K562 (cell line): ENCODE data around the gene POMGNT1. TPM values are rescaled to one million over a fixed set of nuclear protein-coding genes. Genes with fewer than 3 reads are reported as not detected.

Experiments
- CHD1 ChIP-seq: fragments of 200-600 bp; sonication (generic); IDR thresholded peaks from one replicate; pipeline ENCODE4 v1.6.1; 2012; ENCODE audit warnings: mild to moderate bottlenecking, moderate library complexity, low read length, inconsistent platforms
- CREBBP ChIP-seq: IDR thresholded peaks from one replicate; pipeline ENCODE4 v1.6.1; 2012; ENCODE audit warnings: low read depth, mild to moderate bottlenecking, control low read depth, inconsistent platforms, low read length
- CTCFL ChIP-seq: IDR thresholded peaks from 2 replicates; pipeline ENCODE4 v1.6.1; 2011; ENCODE audit warnings: borderline replicate concordance, low read depth, mild to moderate bottlenecking, moderate library complexity, low read length; ENCODE audit not compliant: insufficient read depth, poor library complexity, severe bottlenecking
- HOMEZ ChIP-seq: fragments of 250-450 bp; sonication (Bioruptor Pico); IDR thresholded peaks from 2 replicates; pipeline ENCODE4 v1.4.0; 2020; ENCODE audit warnings: mild to moderate bottlenecking, moderate library complexity
- MEF2A ChIP-seq: IDR thresholded peaks from 2 replicates; pipeline ENCODE4 v1.6.1; 2011; ENCODE audit warnings: low read depth, mild to moderate bottlenecking, low read length, moderate library complexity; ENCODE audit not compliant: control insufficient read depth
- NELFE ChIP-seq: IDR thresholded peaks from 2 replicates; pipeline ENCODE4 v1.6.1; 2011; ENCODE audit warnings: mild to moderate bottlenecking; ENCODE audit not compliant: insufficient read depth, insufficient read length
- RB1 ChIP-seq: fragments of 450-650 bp; IDR thresholded peaks from 2 replicates; pipeline ENCODE4 v1.6.1; 2017; ENCODE audit warnings: low read depth, mild to moderate bottlenecking
- SRSF1 ChIP-seq: fragments of 200-400 bp; formaldehyde crosslinking; IDR thresholded peaks from 2 replicates; pipeline ENCODE4 v1.6.1; 2017; ENCODE audit warnings: mild to moderate bottlenecking, low read depth, low read length, moderate library complexity
- SRSF7 ChIP-seq: fragments of 200-400 bp; formaldehyde crosslinking; optimal IDR thresholded peaks from 2 replicates; pipeline ENCODE3; 2017; ENCODE audit warnings: mild to moderate bottlenecking, low read depth, low read length
- TSHZ1 ChIP-seq: fragments of 250-450 bp; sonication (Bioruptor Pico); IDR thresholded peaks from 2 replicates; pipeline ENCODE4 v1.4.0; 2020; ENCODE audit warnings: mild to moderate bottlenecking, moderate library complexity
- ZBTB12 ChIP-seq: fragments of 250-450 bp; sonication (Bioruptor Pico); IDR thresholded peaks from 2 replicates; pipeline ENCODE4 v1.4.0; 2020
- ZC3H11A ChIP-seq: IDR thresholded peaks from 2 replicates; pipeline ENCODE4 v1.6.1; 2012; ENCODE audit warnings: low read depth, low read length, improper control_type of control experiment
- ZNF592 ChIP-seq: fragments of 450-650 bp; IDR thresholded peaks from 2 replicates; pipeline ENCODE4 v1.6.1; 2017; ENCODE audit warnings: antibody characterized with exemption, mild to moderate bottlenecking
- polyA plus RNA-seq, 8 experiments: library from polyadenylated mRNA; depleted of rRNA in 4 of 8; stranded (reverse) in 5 of 8; unstranded in 3 of 8; fragments of >200 nt; fragmentation: Nextera tagmentation in 2 of 8; fragmentation: Illumina TruSeq in 1 of 8; extraction: Ambion mirVana in 2 of 8; extraction: Trizol in 1 of 8; gene quantifications; 2 replicates each; pipeline versions ENCODE4 v1.2.1 to v1.2.3, GENCODE V29; 2011 to 2014; ENCODE audit warnings: inconsistent platforms in 1 of 8, missing spikeins in 1 of 8
- total RNA-seq, 7 experiments: library from RNA; depleted of rRNA in 6 of 7; stranded (reverse); fragments of >200 nt in 6 of 7; fragmentation: Illumina TruSeq in 2 of 7; extraction: Trizol in 2 of 7; gene quantifications; 2 replicates each; pipeline versions ENCODE4 v1.2.1 to v1.2.3, GENCODE V29; 2011 to 2021; ENCODE audit warnings: low replicate concordance in 1 of 7

POMGNT1 gene
- total and polyA plus RNA-seq, 9 of the 15 experiments (the other 6 are each of a cell fraction or from before 2014, with no cell fraction given) = 14.1 to 58.9 (median 37.8) TPM

- TF ChIP-seq ZBTB12 (CRISPR knock-in tag) (no peak), CREBBP (no peak), NELFE (no peak), RB1 (no peak; the same call in 1 of the 2 replicates), ZNF592 (no peak), ZC3H11A (no peak), MEF2A (peak; percentile 93), CHD1 (no peak), HOMEZ (no peak), SRSF7 (no peak), TSHZ1 (no peak), CTCFL (no peak), SRSF1 (no peak)
These were observed 24.8 kb downstream of the POMGNT1 start (continued) for GRCh38 chr1:46173361-46173856.
